Astrocyte of the cerebellum (primary cell): ENCODE data around the gene DSCAM.

Source experiments
- DNase-seq: peaks from one replicate; pipeline ENCODE4 v3.0.0-alpha.2; 2011; ENCODE audit warnings: low read depth
- H3K4me3 ChIP-seq: 2 replicates; pipeline ENCODE4 v1.5.1; 2011; ENCODE audit warnings: mild to moderate bottlenecking, low read depth, low read length, moderate library complexity
- in situ Hi-C: cut with HindIII; loops from 2 replicates; pipeline ENCODE4 v1.10.0; 2017; ENCODE audit warnings: low sequenced_read_pairs
- TF ChIP-seq, protein P1 (sequence below): IDR thresholded peaks from 2 replicates; pipeline ENCODE4 v1.5.1; 2012; ENCODE audit warnings: low read length, low read depth, moderate library complexity, mild to moderate bottlenecking; ENCODE audit errors: missing control alignments

DSCAM gene

GRCh38 chr21:40014394-40014793 lies 832.6 kb downstream of the DSCAM start:
- TF ChIP-seq, protein P1, sequence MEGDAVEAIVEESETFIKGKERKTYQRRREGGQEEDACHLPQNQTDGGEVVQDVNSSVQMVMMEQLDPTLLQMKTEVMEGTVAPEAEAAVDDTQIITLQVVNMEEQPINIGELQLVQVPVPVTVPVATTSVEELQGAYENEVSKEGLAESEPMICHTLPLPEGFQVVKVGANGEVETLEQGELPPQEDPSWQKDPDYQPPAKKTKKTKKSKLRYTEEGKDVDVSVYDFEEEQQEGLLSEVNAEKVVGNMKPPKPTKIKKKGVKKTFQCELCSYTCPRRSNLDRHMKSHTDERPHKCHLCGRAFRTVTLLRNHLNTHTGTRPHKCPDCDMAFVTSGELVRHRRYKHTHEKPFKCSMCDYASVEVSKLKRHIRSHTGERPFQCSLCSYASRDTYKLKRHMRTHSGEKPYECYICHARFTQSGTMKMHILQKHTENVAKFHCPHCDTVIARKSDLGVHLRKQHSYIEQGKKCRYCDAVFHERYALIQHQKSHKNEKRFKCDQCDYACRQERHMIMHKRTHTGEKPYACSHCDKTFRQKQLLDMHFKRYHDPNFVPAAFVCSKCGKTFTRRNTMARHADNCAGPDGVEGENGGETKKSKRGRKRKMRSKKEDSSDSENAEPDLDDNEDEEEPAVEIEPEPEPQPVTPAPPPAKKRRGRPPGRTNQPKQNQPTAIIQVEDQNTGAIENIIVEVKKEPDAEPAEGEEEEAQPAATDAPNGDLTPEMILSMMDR, result no peak
- DNase-seq, result no peak
- no peak overlapping the region for H3K4me3 ChIP-seq
- in situ Hi-C loops, result no loop called here

- no peak overlapping the region for H3K4me3 ChIP-seq
- in situ Hi-C loops, result no loop called here
- TF ChIP-seq, protein P1, result no peak
- DNase-seq, result no peak
Measured at GRCh38 chr21:40013001-40013735, 833.8 kb downstream of the DSCAM start.

GRCh38 chr21:40011371-40011770 lies 835.6 kb downstream of the DSCAM start:
- no peak overlapping the region for H3K4me3 ChIP-seq
- in situ Hi-C loops, result no loop called here

DNA sequence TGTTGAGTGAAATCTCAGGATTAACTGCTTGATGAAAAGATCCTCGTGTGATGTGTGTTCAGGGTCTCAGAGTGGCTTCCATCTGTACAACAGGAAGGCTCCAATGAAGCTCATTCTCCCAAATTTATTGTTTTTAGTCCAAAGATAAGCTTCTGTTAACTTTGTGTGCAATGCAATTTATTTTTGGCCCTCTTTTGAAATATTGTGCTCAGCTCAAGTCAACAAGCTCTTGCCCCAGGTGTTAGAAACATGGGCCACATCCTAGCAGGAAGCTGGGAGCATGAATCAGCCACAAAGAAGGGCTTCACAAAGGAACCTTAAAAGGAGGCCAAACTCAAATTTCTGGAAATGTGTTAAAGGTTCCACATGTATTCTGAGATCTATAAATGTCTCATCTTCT lies 844.0 kb downstream of the DSCAM start:
- TF ChIP-seq, protein P1, result no peak
- no peak overlapping the region for H3K4me3 ChIP-seq
- DNase-seq, result no peak
- in situ Hi-C loops, result no loop called here

More at GRCh38 chr21:40011371-40011770, 835.6 kb downstream of the DSCAM start:
- DNase-seq, result no peak
- TF ChIP-seq, protein P1, result no peak

DNA sequence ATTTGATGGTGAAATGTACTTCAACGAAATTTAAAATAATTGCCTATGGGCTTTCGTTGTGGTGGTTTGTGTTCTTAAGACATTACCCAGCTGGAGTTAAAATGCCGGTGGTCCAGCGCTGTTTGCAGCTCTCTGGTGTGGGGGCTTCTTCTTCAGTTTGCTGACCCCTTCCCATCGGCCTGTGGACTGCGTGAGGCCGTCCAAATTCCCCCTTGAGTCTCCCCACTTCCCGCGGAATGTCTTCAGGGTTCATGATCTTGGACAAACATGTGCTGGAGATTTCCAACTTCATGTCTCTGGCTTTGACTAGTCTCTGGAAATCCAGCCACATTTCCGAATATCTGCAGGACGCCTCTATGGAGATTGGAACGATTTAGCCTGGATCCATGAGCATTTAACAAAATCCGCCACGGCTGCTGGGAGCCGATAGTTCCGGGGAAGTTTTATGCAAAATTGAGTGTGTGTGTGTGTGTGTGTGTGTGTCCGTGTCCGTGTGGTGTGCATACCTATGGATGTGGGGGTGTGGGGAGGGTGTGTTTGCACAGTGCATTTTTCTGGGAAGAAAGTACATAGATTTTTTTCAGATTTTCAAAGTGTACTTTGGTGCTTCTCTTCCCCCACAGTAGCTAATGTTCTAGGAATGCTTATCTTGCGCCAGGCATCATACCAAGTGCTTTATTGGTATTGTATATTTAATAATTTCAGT lies 862.5 kb downstream of the DSCAM start:
- no peak overlapping the region for H3K4me3 ChIP-seq
- in situ Hi-C loops, result no loop called here
- no peak for DNase-seq
- TF ChIP-seq, protein P1, result no peak

DNA sequence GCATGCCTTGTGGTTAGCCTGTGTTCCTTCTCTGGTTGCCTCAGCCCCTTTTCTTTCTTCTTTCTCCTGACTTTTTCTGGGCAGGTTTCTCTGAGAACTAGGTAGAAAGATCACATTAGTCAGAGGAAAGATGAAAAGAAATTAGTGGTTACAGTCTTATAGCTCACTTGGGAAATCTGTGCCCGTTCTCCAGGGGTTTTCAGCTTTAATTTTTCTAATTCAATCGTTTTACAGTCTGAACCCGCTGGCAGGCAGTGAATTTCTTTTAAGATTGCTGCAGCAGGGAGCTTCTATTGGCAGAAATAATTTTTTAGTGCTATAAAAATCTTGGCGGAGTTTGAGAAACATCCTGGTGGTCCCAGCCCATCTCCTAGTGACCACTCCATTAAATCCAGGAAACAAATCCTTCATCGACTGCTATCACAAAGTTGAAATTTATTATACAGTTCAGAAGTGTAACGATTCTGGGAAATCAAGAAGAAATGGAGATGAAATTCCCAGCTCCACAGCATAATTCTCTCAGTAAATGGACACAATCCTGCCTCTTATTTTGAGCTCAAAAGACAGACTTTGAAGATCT lies 866.6 kb downstream of the DSCAM start:
- no peak overlapping the region for H3K4me3 ChIP-seq
- no peak for DNase-seq
- in situ Hi-C loops, result no loop called here
- TF ChIP-seq, protein P1, result no peak
